Mesenchymal stem cell (in vitro differentiated cells and primary cell): ENCODE results near the gene BNIP5.
A peak's percentile ranks its signal among the peaks of the same experiment; 100 is the strongest.

Experiments used
- DNase-seq: peaks from one replicate; pipeline ENCODE4 v3.0.0-alpha.2; 2013
- H2AFZ ChIP-seq: one replicate; pipeline ENCODE4 v1.6.1; 2013; ENCODE audit warnings: low read depth, mild to moderate bottlenecking, control low read depth, inconsistent platforms, low read length, moderate library complexity
- H2AK5ac ChIP-seq: 2 replicates; pipeline ENCODE4 v1.6.1; 2013; ENCODE audit warnings: low read length, moderate library complexity, mild to moderate bottlenecking, inconsistent platforms; ENCODE audit not compliant: severe bottlenecking
- H2BK120ac ChIP-seq: one replicate; pipeline ENCODE4 v1.6.1; 2013; ENCODE audit warnings: low read depth, mild to moderate bottlenecking, inconsistent platforms, low read length, moderate library complexity
- H2BK12ac ChIP-seq, 2 experiments: one replicate each; pipeline ENCODE4 v1.6.1; 2013; ENCODE audit warnings: inconsistent platforms in 2 of 2, low read length in 2 of 2, mild to moderate bottlenecking in 2 of 2, moderate library complexity in 2 of 2, control low read depth in 1 of 2
- H2BK15ac ChIP-seq: one replicate; pipeline ENCODE4 v1.6.1; 2013; ENCODE audit warnings: mild to moderate bottlenecking, low read depth, inconsistent platforms; ENCODE audit not compliant: poor library complexity, severe bottlenecking
- H2BK5ac ChIP-seq: 2 replicates; pipeline ENCODE4 v1.6.1; 2013; ENCODE audit warnings: low read depth, mild to moderate bottlenecking, low read length, control low read depth, inconsistent platforms; ENCODE audit not compliant: poor library complexity, severe bottlenecking
- H3K14ac ChIP-seq, 2 experiments: one replicate each; pipeline ENCODE4 v1.6.1; 2013; ENCODE audit warnings: inconsistent platforms in 2 of 2, low read length in 2 of 2, control low read depth in 1 of 2, mild to moderate bottlenecking in 1 of 2, moderate library complexity in 1 of 2
- H3K18ac ChIP-seq, 2 experiments: one replicate each; pipeline ENCODE4 v1.6.1; 2013; ENCODE audit warnings: inconsistent platforms in 2 of 2, low read length in 2 of 2, control low read depth in 1 of 2, low read depth in 1 of 2, mild to moderate bottlenecking in 1 of 2
- H3K23ac ChIP-seq, 2 experiments: one replicate each; pipeline ENCODE4 v1.6.1; 2013; ENCODE audit warnings: inconsistent platforms in 2 of 2, low read length in 2 of 2, mild to moderate bottlenecking in 2 of 2, moderate library complexity in 2 of 2, control low read depth in 1 of 2
- H3K27ac ChIP-seq: 2 replicates; pipeline ENCODE4 v1.5.1; 2013; ENCODE audit warnings: mild to moderate bottlenecking, moderate library complexity, low read length, control low read depth, inconsistent platforms; ENCODE audit not compliant: poor library complexity, severe bottlenecking
- H3K27me3 ChIP-seq, 2 experiments: 2 replicates each; pipeline versions ENCODE4 v1.6.1 to v1.7.0; 2013; ENCODE audit warnings: low read length in 2 of 2, mild to moderate bottlenecking in 2 of 2, moderate library complexity in 2 of 2, control low read depth in 1 of 2, inconsistent platforms in 1 of 2; ENCODE audit not compliant: control insufficient read depth in 1 of 2, insufficient read depth in 1 of 2
- H3K36me3 ChIP-seq, 2 experiments: 2 replicates each; pipeline versions ENCODE4 v1.6.1 to v1.7.0; 2013; ENCODE audit warnings: low read length in 2 of 2, control low read depth in 1 of 2, inconsistent platforms in 1 of 2, low read depth in 1 of 2, mild to moderate bottlenecking in 1 of 2; ENCODE audit not compliant: insufficient read depth in 2 of 2, control insufficient read depth in 1 of 2
- H3K4ac ChIP-seq, 2 experiments: one replicate each; pipeline ENCODE4 v1.6.1; 2013; ENCODE audit warnings: inconsistent platforms in 2 of 2, low read length in 2 of 2, mild to moderate bottlenecking in 2 of 2, moderate library complexity in 2 of 2, control low read depth in 1 of 2, low read depth in 1 of 2
- H3K4me1 ChIP-seq: 2 replicates; pipeline ENCODE4 v1.6.1; 2013; ENCODE audit warnings: low read depth, low read length, control low read depth; ENCODE audit not compliant: control insufficient read depth, insufficient read depth
- H3K4me2 ChIP-seq: 2 replicates; pipeline ENCODE4 v1.6.1; 2013; ENCODE audit warnings: low read length, mild to moderate bottlenecking, inconsistent platforms; ENCODE audit not compliant: poor library complexity, severe bottlenecking
- H3K4me3 ChIP-seq, 2 experiments: 2 replicates each; pipeline versions ENCODE4 v1.5.1 to v1.7.0; 2013; ENCODE audit warnings: low read length in 2 of 2, mild to moderate bottlenecking in 2 of 2, control low read depth in 1 of 2, low read depth in 1 of 2; ENCODE audit not compliant: insufficient read depth in 1 of 2
- H3K79me1 ChIP-seq: replicated peaks from 2 replicates; pipeline ENCODE4 v1.6.1; 2013; ENCODE audit warnings: mild to moderate bottlenecking, control low read depth, low read length, inconsistent platforms; ENCODE audit not compliant: poor library complexity, severe bottlenecking
- H3K9ac ChIP-seq: 2 replicates; pipeline ENCODE4 v1.7.0; 2013; ENCODE audit warnings: mild to moderate bottlenecking, low read length, moderate library complexity
- H3K9me3 ChIP-seq: 2 replicates; pipeline ENCODE4 v1.7.0; 2013; ENCODE audit warnings: mild to moderate bottlenecking, low read length; ENCODE audit not compliant: control insufficient read depth
- H4K8ac ChIP-seq: one replicate; pipeline ENCODE4 v1.6.1; 2013; ENCODE audit warnings: inconsistent platforms, mild to moderate bottlenecking, low read length, moderate library complexity
- H4K91ac ChIP-seq: one replicate; pipeline ENCODE4 v1.6.1; 2013; ENCODE audit warnings: mild to moderate bottlenecking, low read length, inconsistent platforms
- WGBS: methylation state at CpG from one replicate; pipeline ENCODE4 v1.1.7; 2013; ENCODE audit warnings: mixed read lengths; 5-methylcytosine and 5-hydroxymethylcytosine counted together

Gene BNIP5

DNA sequence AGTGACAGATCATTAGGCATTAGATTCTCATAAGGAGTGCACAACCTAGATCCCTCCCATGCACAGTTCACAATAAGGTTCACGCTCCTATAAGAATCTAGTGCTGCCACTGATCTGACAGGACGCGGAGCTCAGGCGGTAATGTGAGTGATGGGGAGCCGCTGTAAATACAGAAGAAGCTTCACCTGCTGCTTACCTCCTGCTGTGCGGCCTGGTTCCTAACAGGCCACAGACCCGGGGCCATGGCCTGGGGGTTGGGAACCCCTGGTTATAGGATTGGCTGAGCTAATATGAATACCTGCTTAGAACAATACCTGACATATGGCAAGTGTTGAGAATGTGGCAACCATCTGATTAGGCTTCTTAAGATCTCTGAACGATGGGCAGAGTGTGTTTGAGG is 64.5 kb downstream of the BNIP5 start:
- no peak overlapping the region for H2AFZ ChIP-seq
- H2AK5ac ChIP-seq, result no peak overlapping the region
- H3K18ac ChIP-seq, result no peak overlapping the region
- H3K9ac ChIP-seq, result no peak overlapping the region
- no peaks in the 10 kb centered on the region for H3K79me1 ChIP-seq
- H3K27ac ChIP-seq, result no peak overlapping the region
- no peak overlapping the region for H4K8ac ChIP-seq
- 80% methylated on average over 8 of the region's 8 CpGs for WGBS
- no peak overlapping the region for H3K4me2 ChIP-seq
- no peak overlapping the region for H3K4me3 ChIP-seq
- peaks cover 1% of the 10 kb centered on the region for H3K4me1 ChIP-seq
- H3K14ac ChIP-seq, result no peak overlapping the region
- no peak overlapping the region for H3K23ac ChIP-seq
- no peak overlapping the region for H2BK15ac ChIP-seq
- DNase-seq, result no peak
- no peaks in the 10 kb centered on the region for H3K36me3 ChIP-seq
- no peaks in the 10 kb centered on the region for H3K9me3 ChIP-seq
- no peak overlapping the region for H4K91ac ChIP-seq
- H2BK120ac ChIP-seq, result no peak overlapping the region
- H3K27me3 ChIP-seq, result peaks cover 61 to 67% of the 10 kb centered on the region in 2 experiments
- no peak overlapping the region for H3K4ac ChIP-seq
- H2BK12ac ChIP-seq, result no peak overlapping the region
- H2BK5ac ChIP-seq, result no peak overlapping the region

DNA sequence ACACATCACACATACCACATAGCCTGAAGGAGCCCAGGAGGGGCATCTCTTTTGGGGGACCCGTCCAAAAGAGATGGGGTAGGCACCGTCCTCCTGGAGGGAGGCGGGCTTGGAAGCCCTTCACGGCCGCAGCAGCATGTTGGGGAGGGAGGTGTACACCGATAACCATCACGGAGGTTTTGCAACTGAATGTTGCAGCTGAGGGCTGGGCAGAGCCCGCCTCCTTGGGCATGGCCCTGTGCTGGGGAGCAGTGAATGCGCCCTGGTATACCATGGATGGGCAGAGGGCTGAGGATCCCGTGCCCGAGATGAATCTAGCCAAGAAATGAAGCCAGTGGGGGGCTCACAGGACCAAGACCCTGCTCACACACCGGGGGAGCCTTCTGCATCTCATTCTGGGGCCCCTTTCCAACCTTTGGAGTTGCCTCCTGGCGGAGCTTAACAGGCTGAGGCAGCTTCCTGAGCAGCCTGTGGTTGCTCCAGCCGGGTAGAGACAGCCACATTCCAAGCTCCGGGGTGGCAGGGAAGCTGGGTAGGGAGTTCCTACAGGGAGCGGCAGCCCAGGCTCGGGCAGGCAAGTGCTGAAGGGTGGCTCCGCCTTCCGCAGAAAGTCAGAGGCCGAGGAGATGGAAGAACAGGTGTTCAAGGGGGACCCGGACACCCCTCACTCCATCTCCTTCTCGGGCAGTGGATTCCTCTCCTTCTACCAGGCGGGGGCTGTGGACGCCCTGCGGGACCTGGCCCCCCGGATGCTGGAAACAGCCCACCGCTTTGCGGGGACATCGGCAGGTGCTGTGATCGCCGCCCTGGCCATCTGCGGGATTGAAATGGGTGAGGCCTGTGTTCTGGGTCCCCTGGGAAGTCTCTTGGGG is 66.6 kb downstream of the BNIP5 start, which contains the start of gene PNPLA1:
PNPLA1 (plus strand) TSS at position 227 of the 872 bp plus-strand sequence; CDS start at position 627, 400 bp downstream.
- no peaks in the 10 kb centered on the region for H3K79me1 ChIP-seq
- 81% methylated on average over 28 of the region's 32 CpGs for WGBS
- H2BK120ac ChIP-seq, result no peak within 1 kb of the TSS
- no peak within 1 kb of the TSS for H3K4me2 ChIP-seq
- no peak within 1 kb of the TSS for H2AFZ ChIP-seq
- H3K27ac ChIP-seq, result no peak within 1 kb of the TSS
- H4K8ac ChIP-seq, result no peak within 1 kb of the TSS
- peak within 1 kb of the TSS in 1 of 2 experiments; percentile 35 for H3K18ac ChIP-seq
- H3K9ac ChIP-seq, result no peak within 1 kb of the TSS
- H3K14ac ChIP-seq, result peak within 1 kb of the TSS in 1 of 2 experiments; percentile 33
- H3K9me3 ChIP-seq, result peaks cover 11% of the 10 kb centered on the region
- H3K36me3 ChIP-seq, result no peaks in the 10 kb centered on the region
- H2BK5ac ChIP-seq, result no peak within 1 kb of the TSS
- H4K91ac ChIP-seq, result no peak within 1 kb of the TSS
- no peak within 1 kb of the TSS for H3K4ac ChIP-seq
- H3K27me3 ChIP-seq, result peaks cover 51 to 56% of the 10 kb centered on the region in 2 experiments
- no peak within 1 kb of the TSS for H2BK15ac ChIP-seq
- DNase-seq, result no peak
- H3K4me3 ChIP-seq, result no peak within 1 kb of the TSS
- H2BK12ac ChIP-seq, result no peak within 1 kb of the TSS
- no peak within 1 kb of the TSS for H2AK5ac ChIP-seq
- H3K4me1 ChIP-seq, result peaks cover 1% of the 10 kb centered on the region
- no peak within 1 kb of the TSS for H3K23ac ChIP-seq

DNA sequence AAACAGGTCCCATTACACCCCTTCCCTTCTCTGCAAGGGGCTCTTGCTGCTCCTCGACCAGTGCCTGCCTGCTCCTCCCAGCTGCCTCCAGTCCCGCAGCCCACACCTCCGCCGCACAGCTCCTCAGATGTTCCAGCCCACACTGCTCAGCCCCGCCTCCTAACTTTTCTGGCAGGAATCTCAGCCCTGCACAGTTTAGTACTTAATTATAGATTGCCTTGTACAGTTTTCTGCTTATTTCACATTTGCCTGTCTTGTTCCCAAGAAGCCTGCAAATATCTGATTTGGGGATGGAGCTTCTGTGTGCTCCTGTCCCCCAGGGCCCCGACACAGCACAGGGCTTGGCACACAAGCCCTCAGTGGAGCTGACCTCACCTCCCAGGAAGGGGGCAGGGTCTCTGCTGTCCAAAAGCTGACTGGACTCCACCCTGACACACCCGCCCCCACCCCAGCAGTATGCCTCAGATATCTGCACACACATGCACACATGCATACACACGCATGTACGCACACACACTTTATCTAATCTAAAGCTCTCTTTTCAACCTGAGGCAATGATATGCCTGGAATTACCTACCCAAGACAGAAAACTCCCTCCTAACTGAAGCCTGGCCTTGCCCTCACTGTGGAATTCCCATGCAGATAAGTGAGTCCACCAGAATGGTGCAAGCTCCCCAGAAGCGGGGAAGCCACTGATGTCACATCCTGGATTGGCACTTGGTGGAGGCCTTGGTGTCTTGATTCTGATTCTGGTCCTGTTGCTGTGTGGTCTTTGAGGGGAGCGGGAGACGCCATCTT is 68.0 kb downstream of the BNIP5 start:
- 90% methylated on average over 10 of the region's 12 CpGs for WGBS
- peaks cover 46 to 49% of the 10 kb centered on the region in 2 experiments for H3K27me3 ChIP-seq

More for the DNA sequence above, 68.0 kb downstream of the BNIP5 start:
- peaks cover 1% of the 10 kb centered on the region for H3K4me1 ChIP-seq
- no peak overlapping the region for H2BK12ac ChIP-seq
- H2BK120ac ChIP-seq, result no peak overlapping the region
- no peak overlapping the region for H2AK5ac ChIP-seq
- no peak overlapping the region for H3K4me2 ChIP-seq
- no peak overlapping the region for H2AFZ ChIP-seq
- no peak for DNase-seq
- no peak overlapping the region for H2BK15ac ChIP-seq
- H4K8ac ChIP-seq, result no peak overlapping the region
- peak overlapping the region in 1 of 2 experiments; percentile 35 for H3K18ac ChIP-seq
- no peak overlapping the region for H3K23ac ChIP-seq
- H4K91ac ChIP-seq, result no peak overlapping the region
- H3K79me1 ChIP-seq, result no peaks in the 10 kb centered on the region
- no peak overlapping the region for H3K14ac ChIP-seq
- no peak overlapping the region for H3K9ac ChIP-seq
- no peak overlapping the region for H3K4me3 ChIP-seq
- H3K27ac ChIP-seq, result no peak overlapping the region
- H3K4ac ChIP-seq, result no peak overlapping the region
- no peaks in the 10 kb centered on the region for H3K36me3 ChIP-seq
- no peak overlapping the region for H2BK5ac ChIP-seq
- peaks cover 11% of the 10 kb centered on the region for H3K9me3 ChIP-seq
